ENCODE data around the gene ASCL1. TPM values are rescaled to one million over a fixed set of nuclear protein-coding genes. Genes with fewer than 3 reads are reported as not detected.

ASCL1 gene
- total and polyA plus RNA-seq, 12 donors: not detected

GRCh38 chr12:102966200-102966863, 8.9 kb downstream of the ASCL1 start:
- H3K4me1 ChIP-seq: peaks cover 0 to 18% (median 0%) of the 10 kb centered on the region in 9 donors
- no peak overlapping the region for H3K27ac ChIP-seq
- ATAC-seq: no peak
- peaks cover 0 to 13% (median 0%) of the 10 kb centered on the region in 11 donors for H3K9me3 ChIP-seq
- H3K36me3 ChIP-seq: no peaks in the 10 kb centered on the region
- 16 to 20% methylated on average over 12 of the region's 12 CpGs for WGBS, 2 donors
- intact Hi-C loops (cut with DNase I): no loop called here
- no peak for DNase-seq
- H3K4me3 ChIP-seq: no peak overlapping the region
- TF ChIP-seq, protein P1, sequence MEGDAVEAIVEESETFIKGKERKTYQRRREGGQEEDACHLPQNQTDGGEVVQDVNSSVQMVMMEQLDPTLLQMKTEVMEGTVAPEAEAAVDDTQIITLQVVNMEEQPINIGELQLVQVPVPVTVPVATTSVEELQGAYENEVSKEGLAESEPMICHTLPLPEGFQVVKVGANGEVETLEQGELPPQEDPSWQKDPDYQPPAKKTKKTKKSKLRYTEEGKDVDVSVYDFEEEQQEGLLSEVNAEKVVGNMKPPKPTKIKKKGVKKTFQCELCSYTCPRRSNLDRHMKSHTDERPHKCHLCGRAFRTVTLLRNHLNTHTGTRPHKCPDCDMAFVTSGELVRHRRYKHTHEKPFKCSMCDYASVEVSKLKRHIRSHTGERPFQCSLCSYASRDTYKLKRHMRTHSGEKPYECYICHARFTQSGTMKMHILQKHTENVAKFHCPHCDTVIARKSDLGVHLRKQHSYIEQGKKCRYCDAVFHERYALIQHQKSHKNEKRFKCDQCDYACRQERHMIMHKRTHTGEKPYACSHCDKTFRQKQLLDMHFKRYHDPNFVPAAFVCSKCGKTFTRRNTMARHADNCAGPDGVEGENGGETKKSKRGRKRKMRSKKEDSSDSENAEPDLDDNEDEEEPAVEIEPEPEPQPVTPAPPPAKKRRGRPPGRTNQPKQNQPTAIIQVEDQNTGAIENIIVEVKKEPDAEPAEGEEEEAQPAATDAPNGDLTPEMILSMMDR (IDR thresholded peaks at IDR 0.05): no peak
- peaks cover 0 to 98% (median 65%) of the 10 kb centered on the region in 7 donors for H3K27me3 ChIP-seq

- Histone ChIP-seq H3K4me3 (no peak overlapping the region), H3K9me3 (no peaks in the 10 kb centered on the region), H3K27me3 (peaks cover 0 to 68% (median 22%) of the 10 kb centered on the region in 7 donors), H3K27ac (no peak overlapping the region), H3K36me3 (no peaks in the 10 kb centered on the region), H3K4me1 (no peaks in the 10 kb centered on the region)
- ATAC-seq (no peak), DNase-seq (no peak)
- 8 to 13% methylated on average over 4 of the region's 4 CpGs for WGBS, 2 donors
- TF ChIP-seq, protein P1 (IDR thresholded peaks at IDR 0.05): no peak
- intact Hi-C loops (cut with DNase I): no loop called here
Measured at GRCh38 chr12:102970780-102971179, 13.3 kb downstream of the ASCL1 start.

- Histone ChIP-seq H3K9me3 (no peaks in the 10 kb centered on the region), H3K36me3 (no peaks in the 10 kb centered on the region), H3K27ac (no peak overlapping the region), H3K4me3 (no peak overlapping the region), H3K27me3 (peaks cover 0 to 64% (median 17%) of the 10 kb centered on the region in 7 donors), H3K4me1 (no peaks in the 10 kb centered on the region)
- 76 to 81% methylated on average over 3 of the region's 3 CpGs for WGBS, 2 donors
- TF ChIP-seq, protein P1 (IDR thresholded peaks at IDR 0.05): no peak
- ATAC-seq (no peak), DNase-seq (no peak)
- intact Hi-C loops (cut with DNase I): no loop called here
Measured at GRCh38 chr12:102971227-102971626, 13.8 kb downstream of the ASCL1 start.

DNA sequence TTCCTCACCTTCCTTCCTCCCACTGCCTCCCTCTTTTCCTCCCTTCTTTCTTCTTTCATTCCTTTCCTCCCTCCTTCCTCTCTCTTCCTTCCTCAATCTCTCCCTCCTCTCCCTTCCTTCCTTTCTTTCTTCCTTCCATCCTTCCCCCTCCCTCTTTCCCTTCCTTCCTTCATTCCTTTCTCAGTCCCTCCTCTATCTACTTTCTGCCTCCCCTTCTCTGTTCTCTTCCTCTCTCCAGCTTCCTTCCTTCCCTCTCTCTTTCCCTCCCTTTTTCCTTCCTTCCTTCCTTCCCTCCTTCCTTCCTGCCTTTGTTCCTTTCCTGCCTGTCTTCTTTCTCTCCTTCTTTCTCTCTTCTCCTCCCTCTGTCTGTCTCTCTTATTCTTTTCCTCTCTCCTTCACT, 16.1 kb downstream of the ASCL1 start:
- intact Hi-C loops (cut with DNase I): no loop called here
- Histone ChIP-seq H3K9me3 (no peaks in the 10 kb centered on the region), H3K4me1 (no peaks in the 10 kb centered on the region), H3K4me3 (no peak overlapping the region), H3K36me3 (no peaks in the 10 kb centered on the region), H3K27me3 (peaks cover 0 to 40% (median 8%) of the 10 kb centered on the region in 7 donors), H3K27ac (no peak overlapping the region)
- ATAC-seq: no peak
- TF ChIP-seq, protein P1 (IDR thresholded peaks at IDR 0.05): no peak
- DNase-seq: no peak
